Astrocyte (in vitro differentiated cells and primary cell): ENCODE measurements around the gene ZNF512B. TPM values are rescaled to one million over a fixed set of nuclear protein-coding genes. Genes with fewer than 3 reads are reported as not detected.
A peak's percentile ranks its signal among the peaks of the same experiment; 100 is the strongest.

Experiments
- DNase-seq: peaks from one replicate; pipeline ENCODE4 v3.0.0-alpha.2; 2010; ENCODE audit warnings: low read depth
- FAIRE-seq: peaks from 2 replicates; lab custom pipeline; 2011; peaks lifted over from hg19 to GRCh38; lab: Jason Lieb, UNC
- H2AFZ ChIP-seq: 2 replicates; pipeline ENCODE4 v1.6.0; 2012; ENCODE audit warnings: low read depth, low read length, inconsistent platforms
- H3K27ac ChIP-seq: 2 replicates; pipeline ENCODE4 v1.5.1; 2011; ENCODE audit warnings: low read depth, low read length, inconsistent platforms
- H3K27me3 ChIP-seq: 2 replicates; pipeline ENCODE4 v1.6.0; 2011; ENCODE audit warnings: low read length, inconsistent platforms; ENCODE audit not compliant: insufficient read depth
- H3K36me3 ChIP-seq: 2 replicates; pipeline ENCODE4 v1.5.1; 2011; ENCODE audit warnings: low read length, inconsistent platforms; ENCODE audit not compliant: insufficient read depth
- H3K4me1 ChIP-seq: 2 replicates; pipeline ENCODE4 v1.5.1; 2011; ENCODE audit warnings: low read length, inconsistent platforms; ENCODE audit not compliant: insufficient read depth
- H3K4me2 ChIP-seq: 2 replicates; pipeline ENCODE4 v1.6.0; 2012; ENCODE audit warnings: low read length, inconsistent platforms
- H3K4me3 ChIP-seq: 2 replicates; pipeline ENCODE4 v1.5.1; 2011; ENCODE audit warnings: low read depth, mild to moderate bottlenecking, low read length, inconsistent platforms; ENCODE audit not compliant: insufficient read depth
- H3K79me2 ChIP-seq: 2 replicates; pipeline ENCODE4 v1.6.0; 2012; ENCODE audit warnings: mild to moderate bottlenecking, low read length, inconsistent platforms; ENCODE audit not compliant: insufficient read depth
- H3K9ac ChIP-seq: 2 replicates; pipeline ENCODE4 v1.6.0; 2012; ENCODE audit warnings: mild to moderate bottlenecking, low read length, inconsistent platforms
- H3K9me3 ChIP-seq: 2 replicates; pipeline ENCODE4 v1.5.1; 2012; ENCODE audit warnings: low read depth, mild to moderate bottlenecking, low read length, inconsistent platforms; ENCODE audit not compliant: insufficient read depth
- H4K20me1 ChIP-seq: 2 replicates; pipeline ENCODE4 v1.6.0; 2012; ENCODE audit warnings: low read length, inconsistent platforms; ENCODE audit not compliant: insufficient read depth
- H3K27ac Mint-ChIP-seq: one replicate; pipeline ENCODE4 v1.8.0; 2021; ENCODE audit warnings: mild to moderate bottlenecking, mixed read lengths; ENCODE audit not compliant: unreplicated experiment
- H3K27me3 Mint-ChIP-seq: one replicate; pipeline ENCODE4 v1.8.0; 2021; ENCODE audit warnings: low read depth, mixed read lengths; ENCODE audit not compliant: unreplicated experiment
- H3K36me3 Mint-ChIP-seq: one replicate; pipeline ENCODE4 v1.8.0; 2021; ENCODE audit warnings: low read depth, mixed read lengths; ENCODE audit not compliant: unreplicated experiment
- H3K4me1 Mint-ChIP-seq: one replicate; pipeline ENCODE4 v1.8.0; 2021; ENCODE audit warnings: low read depth, mixed read lengths; ENCODE audit not compliant: unreplicated experiment
- H3K4me3 Mint-ChIP-seq: one replicate; pipeline ENCODE4 v1.8.0; 2021; ENCODE audit warnings: mild to moderate bottlenecking, moderate library complexity, mixed read lengths; ENCODE audit not compliant: unreplicated experiment
- H3K9me3 Mint-ChIP-seq: one replicate; pipeline ENCODE4 v1.8.0; 2021; ENCODE audit warnings: mild to moderate bottlenecking, mixed read lengths; ENCODE audit not compliant: unreplicated experiment
- CTCF ChIP-seq: IDR thresholded peaks from 2 replicates; pipeline ENCODE4 v1.5.1; 2011; ENCODE audit warnings: low read depth, mild to moderate bottlenecking, inconsistent platforms, low read length, moderate library complexity; ENCODE audit not compliant: insufficient read depth
- EZH2 ChIP-seq: IDR thresholded peaks from 2 replicates; pipeline ENCODE4 v1.6.1; 2012; ENCODE audit warnings: mild to moderate bottlenecking, low read length, inconsistent platforms; ENCODE audit not compliant: insufficient read depth
- total RNA-seq: library from RNA; stranded (reverse); gene quantifications from 2 replicates; pipeline ENCODE4 v1.2.1, GENCODE V29; 2021

ZNF512B gene
- total RNA-seq, 1 donor from 2014 or later, result 27.7 TPM

DNA sequence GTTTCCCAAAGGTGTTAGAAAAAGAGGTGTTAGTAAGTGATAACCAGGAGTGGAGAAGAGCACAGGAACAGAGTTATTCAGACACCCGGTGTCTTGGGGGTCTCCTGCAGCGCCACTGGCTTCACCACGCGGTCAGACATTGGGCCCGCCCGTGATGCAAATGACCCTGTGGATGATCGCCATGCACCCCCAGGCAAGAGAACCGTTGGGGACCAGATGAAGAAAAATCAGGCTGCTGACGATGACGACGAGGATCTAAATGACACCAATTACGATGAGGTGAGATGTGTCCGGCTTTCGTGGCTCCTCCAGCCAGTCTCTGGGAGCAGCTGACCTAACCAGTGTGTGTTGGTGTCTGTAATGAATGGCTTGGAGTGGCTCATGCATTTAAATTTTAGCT, 13.2 kb upstream of the ZNF512B start:
- Mint-ChIP-seq H3K27me3 (no peaks in the 10 kb centered on the region), H3K27ac (no peak overlapping the region), H3K4me1 (peaks cover 23% of the 10 kb centered on the region), H3K9me3 (no peaks in the 10 kb centered on the region), H3K4me3 (peak overlapping the region; percentile 34), H3K36me3 (peaks cover 7% of the 10 kb centered on the region)
- no peak for DNase-seq
- FAIRE-seq, result no peak
- Histone ChIP-seq H3K27me3 (no peaks in the 10 kb centered on the region), H3K27ac (no peak overlapping the region), H3K9me3 (no peaks in the 10 kb centered on the region), H2AFZ (no peak overlapping the region), H3K4me1 (peaks cover 29% of the 10 kb centered on the region), H3K9ac (no peak overlapping the region), H3K79me2 (peaks cover 21% of the 10 kb centered on the region), H3K4me2 (no peak overlapping the region), H3K4me3 (no peak overlapping the region), H4K20me1 (peaks cover 18% of the 10 kb centered on the region), H3K36me3 (peaks cover 19% of the 10 kb centered on the region)
- TF ChIP-seq EZH2 (no peak), CTCF (no peak)

DNA sequence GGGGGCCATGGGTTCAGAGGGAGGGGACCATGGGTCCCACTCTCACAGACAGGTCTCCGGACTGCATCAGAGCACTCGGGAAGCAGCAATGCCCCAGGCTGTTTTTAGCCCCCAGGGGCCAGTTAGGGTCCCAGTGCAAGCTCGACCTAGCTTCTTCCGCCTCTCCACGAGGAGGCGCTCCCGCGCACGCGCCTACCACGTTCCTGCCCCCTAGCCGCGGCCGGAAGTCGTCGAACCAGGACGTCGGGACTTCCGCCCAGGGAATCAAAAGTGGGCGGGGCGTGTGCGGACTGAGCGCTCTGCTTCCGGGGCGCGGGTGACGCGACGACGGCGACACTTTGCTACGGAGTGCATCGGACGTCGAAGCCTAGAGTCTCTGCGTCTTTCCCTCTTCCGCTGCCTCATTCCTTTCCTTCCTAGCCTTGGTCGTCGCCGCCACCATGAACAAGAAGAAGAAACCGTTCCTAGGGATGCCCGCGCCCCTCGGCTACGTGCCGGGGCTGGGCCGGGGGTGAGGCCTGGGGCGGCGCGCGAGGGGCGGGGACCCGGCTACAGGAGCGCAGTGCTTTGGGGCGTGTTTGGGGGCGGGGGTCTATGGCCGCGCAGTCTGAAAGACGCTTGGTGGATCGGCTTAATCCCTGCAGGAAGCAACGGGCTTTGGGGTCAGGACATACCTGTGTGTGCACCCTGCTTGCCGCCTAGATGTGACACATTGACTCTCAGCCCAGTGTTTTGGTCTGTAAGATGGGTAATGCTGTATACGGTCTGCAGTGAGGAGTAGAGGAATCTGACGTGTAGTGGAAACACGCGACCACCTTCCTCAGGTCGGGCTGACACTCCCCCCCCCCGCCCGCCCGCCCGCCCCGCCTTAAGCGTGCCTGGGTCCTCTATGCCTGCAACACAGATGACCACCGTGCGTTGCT, 11.3 kb upstream of the ZNF512B start, which contains the start of gene PRPF6:
Gene PRPF6 (plus strand): TSS at position 327 of the 923 bp plus-strand sequence. CDS start 114 bp downstream, at position 441.
- FAIRE-seq (no peak), DNase-seq (peak; percentile 84)
- TF ChIP-seq EZH2, result no peak
- TF ChIP-seq CTCF, result peak; percentile 58
- Histone ChIP-seq H2AFZ (peak within 1 kb of the TSS; percentile 96), H4K20me1 (peaks cover 22% of the 10 kb centered on the region), H3K9me3 (no peaks in the 10 kb centered on the region), H3K4me2 (peak within 1 kb of the TSS; percentile 89), H3K27me3 (no peaks in the 10 kb centered on the region), H3K4me3 (peak within 1 kb of the TSS; percentile 99), H3K36me3 (peaks cover 19% of the 10 kb centered on the region), H3K27ac (peak within 1 kb of the TSS; percentile 76), H3K4me1 (peaks cover 37% of the 10 kb centered on the region), H3K9ac (peak within 1 kb of the TSS; percentile 92), H3K79me2 (peaks cover 21% of the 10 kb centered on the region)
- peaks cover 31% of the 10 kb centered on the region for H3K4me1 Mint-ChIP-seq
- no peaks in the 10 kb centered on the region for H3K27me3 Mint-ChIP-seq
- no peaks in the 10 kb centered on the region for H3K9me3 Mint-ChIP-seq
- peak within 1 kb of the TSS; percentile 89 for H3K27ac Mint-ChIP-seq
- peak within 1 kb of the TSS; percentile 85 for H3K4me3 Mint-ChIP-seq
- H3K36me3 Mint-ChIP-seq, result peaks cover 7% of the 10 kb centered on the region
